AG10803 (cell line): ENCODE measurements around the gene TMED10.

Experiments used
- DNase-seq: peaks from one replicate; pipeline ENCODE4 v3.0.0; 2010; ENCODE audit warnings: low read depth
- H3K4me3 ChIP-seq: 2 replicates; pipeline ENCODE4 v1.5.1; 2011; ENCODE audit warnings: mild to moderate bottlenecking, low read length, control low read depth
- TF ChIP-seq, protein P1 (sequence below): conservative IDR thresholded peaks from 2 replicates; pipeline ENCODE4 v1.5.1; 2011; ENCODE audit warnings: mild to moderate bottlenecking, low read length, control low read depth, inconsistent platforms

The TMED10 gene

GRCh38 chr14:75092698-75093097, 83.7 kb downstream of the TMED10 start:
- TF ChIP-seq, protein P1, sequence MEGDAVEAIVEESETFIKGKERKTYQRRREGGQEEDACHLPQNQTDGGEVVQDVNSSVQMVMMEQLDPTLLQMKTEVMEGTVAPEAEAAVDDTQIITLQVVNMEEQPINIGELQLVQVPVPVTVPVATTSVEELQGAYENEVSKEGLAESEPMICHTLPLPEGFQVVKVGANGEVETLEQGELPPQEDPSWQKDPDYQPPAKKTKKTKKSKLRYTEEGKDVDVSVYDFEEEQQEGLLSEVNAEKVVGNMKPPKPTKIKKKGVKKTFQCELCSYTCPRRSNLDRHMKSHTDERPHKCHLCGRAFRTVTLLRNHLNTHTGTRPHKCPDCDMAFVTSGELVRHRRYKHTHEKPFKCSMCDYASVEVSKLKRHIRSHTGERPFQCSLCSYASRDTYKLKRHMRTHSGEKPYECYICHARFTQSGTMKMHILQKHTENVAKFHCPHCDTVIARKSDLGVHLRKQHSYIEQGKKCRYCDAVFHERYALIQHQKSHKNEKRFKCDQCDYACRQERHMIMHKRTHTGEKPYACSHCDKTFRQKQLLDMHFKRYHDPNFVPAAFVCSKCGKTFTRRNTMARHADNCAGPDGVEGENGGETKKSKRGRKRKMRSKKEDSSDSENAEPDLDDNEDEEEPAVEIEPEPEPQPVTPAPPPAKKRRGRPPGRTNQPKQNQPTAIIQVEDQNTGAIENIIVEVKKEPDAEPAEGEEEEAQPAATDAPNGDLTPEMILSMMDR: no peak
- no peak for DNase-seq
- no peak overlapping the region for H3K4me3 ChIP-seq

- no peak for DNase-seq
- H3K4me3 ChIP-seq: no peak overlapping the region
- TF ChIP-seq, protein P1: no peak
Measured at GRCh38 chr14:75091251-75091650, 85.2 kb downstream of the TMED10 start.

- TF ChIP-seq, protein P1: no peak
- H3K4me3 ChIP-seq: no peak overlapping the region
- DNase-seq: peak; percentile 23
Measured at GRCh38 chr14:75090353-75090752, 86.1 kb downstream of the TMED10 start.

DNA sequence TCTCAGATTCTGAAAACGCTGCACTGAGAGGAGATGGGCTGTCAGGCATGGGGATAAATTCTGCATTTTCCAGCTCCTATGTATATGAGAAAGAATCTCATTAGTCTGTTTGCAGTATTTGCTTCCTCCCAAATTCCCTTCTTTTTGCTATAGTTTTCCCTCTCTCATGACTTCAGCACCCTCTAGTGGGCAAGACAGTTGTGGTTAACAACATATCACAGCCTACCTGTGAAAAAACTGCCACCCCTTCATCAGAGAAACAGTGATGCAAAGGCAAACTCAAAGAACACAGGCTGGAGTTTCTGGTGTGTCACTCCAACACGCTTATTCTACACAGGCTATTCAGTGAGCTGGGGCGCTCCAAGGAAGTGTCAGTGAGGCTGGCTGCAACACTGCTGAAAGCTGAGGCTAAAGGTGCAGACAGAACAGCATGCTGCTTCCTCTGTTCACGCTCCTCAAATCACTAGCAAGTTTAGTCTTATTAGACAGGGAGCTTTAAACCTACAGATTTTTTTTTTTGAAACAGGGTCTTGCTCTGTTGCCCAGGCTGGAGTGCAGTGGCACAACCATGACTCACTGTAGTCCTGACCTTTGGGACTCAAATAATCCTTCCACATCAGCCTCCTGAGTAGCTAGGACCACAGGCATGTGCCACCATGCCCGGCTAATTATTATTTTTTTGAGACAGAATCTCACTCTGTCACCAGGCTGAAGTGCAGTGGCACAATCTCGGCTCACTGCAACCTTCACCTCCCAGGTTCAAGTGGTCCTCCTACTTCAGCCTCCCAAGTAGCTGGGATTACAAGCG, 87.6 kb downstream of the TMED10 start:
- TF ChIP-seq, protein P1: peak; percentile 91
- no peak overlapping the region for H3K4me3 ChIP-seq
- DNase-seq: peak; percentile 60

DNA sequence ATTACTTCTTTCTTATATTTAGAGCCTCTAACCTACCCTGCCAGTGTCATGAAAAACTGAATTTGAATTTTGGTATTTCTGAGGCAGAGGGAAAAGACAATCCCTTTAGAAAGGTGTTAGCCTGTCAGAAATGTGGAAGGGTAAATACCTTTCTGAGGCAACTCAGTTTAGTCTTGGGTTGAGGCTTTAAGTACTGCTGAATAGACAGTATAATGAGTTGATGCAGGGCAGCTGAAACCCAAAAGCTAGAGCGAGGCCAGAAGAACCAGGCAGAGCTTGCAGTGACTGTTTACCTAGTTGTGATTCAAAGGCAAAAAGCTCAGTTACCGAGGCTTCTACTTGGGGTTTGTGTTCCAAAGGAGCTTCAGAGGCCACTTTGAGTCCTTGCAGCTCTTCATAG, 88.3 kb downstream of the TMED10 start:
- H3K4me3 ChIP-seq: no peak overlapping the region
- no peak for DNase-seq
- TF ChIP-seq, protein P1: no peak

GRCh38 chr14:75084513-75084912, 91.9 kb downstream of the TMED10 start:
- H3K4me3 ChIP-seq: no peak overlapping the region
- no peak for DNase-seq
- TF ChIP-seq, protein P1: no peak; the same call in 1 of the 2 replicates

GRCh38 chr14:75083271-75083670, 93.1 kb downstream of the TMED10 start:
- H3K4me3 ChIP-seq: no peak overlapping the region
- DNase-seq: no peak
- TF ChIP-seq, protein P1: no peak
